Measurements from ENCODE around the gene SOX15.

DNA sequence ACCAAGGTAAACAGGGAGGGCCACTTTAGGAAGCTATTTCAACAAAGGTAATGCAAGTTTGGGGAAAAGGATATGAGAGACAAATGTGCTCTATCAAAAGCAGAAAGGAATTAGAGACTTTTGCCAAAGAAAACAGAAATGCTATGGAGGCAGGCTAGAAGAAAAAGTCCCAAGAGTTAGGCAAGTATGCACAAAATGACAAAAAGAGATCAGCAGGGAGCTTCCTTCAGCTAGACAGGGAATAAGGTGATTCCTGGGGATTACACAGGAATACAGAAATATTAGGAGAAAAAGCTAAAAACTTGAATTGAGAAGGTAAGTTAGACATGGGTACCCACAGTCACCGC is 22.4 kb upstream of the SOX15 start:
- TF ChIP-seq, protein P1, sequence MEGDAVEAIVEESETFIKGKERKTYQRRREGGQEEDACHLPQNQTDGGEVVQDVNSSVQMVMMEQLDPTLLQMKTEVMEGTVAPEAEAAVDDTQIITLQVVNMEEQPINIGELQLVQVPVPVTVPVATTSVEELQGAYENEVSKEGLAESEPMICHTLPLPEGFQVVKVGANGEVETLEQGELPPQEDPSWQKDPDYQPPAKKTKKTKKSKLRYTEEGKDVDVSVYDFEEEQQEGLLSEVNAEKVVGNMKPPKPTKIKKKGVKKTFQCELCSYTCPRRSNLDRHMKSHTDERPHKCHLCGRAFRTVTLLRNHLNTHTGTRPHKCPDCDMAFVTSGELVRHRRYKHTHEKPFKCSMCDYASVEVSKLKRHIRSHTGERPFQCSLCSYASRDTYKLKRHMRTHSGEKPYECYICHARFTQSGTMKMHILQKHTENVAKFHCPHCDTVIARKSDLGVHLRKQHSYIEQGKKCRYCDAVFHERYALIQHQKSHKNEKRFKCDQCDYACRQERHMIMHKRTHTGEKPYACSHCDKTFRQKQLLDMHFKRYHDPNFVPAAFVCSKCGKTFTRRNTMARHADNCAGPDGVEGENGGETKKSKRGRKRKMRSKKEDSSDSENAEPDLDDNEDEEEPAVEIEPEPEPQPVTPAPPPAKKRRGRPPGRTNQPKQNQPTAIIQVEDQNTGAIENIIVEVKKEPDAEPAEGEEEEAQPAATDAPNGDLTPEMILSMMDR (IDR thresholded peaks at IDR 0.05): no peak
- TF ChIP-seq POLR2A (IDR thresholded peaks at IDR 0.05): no peak
